ENCODE measurements around the gene SEL1L.
"Not testable (repeated sequence)": the region's sequence is repeated elsewhere in the genome, so short reads cannot be mapped to it uniquely, and the experiment has no call there.

Gene SEL1L

DNA sequence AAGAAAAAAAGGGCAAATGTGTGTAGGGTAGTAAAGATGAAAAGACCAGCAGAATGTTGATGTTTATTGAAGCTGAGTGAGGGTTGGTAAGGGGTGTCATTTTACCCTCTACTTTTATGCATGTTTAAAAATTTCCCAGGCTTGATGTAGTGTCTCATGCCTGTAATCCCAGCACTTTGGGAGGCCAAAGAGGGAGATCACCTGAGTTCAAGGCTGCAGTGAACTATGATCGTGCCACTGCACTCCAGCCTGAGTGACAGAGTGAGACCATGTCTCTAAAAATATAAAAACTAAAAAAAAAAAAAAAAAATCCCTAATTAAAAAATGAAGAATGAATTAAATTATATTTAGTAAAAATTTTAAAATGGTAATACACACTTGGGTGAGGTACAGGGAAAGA lies 8.5 kb downstream of the SEL1L start:
- DNase-seq (ENCODE audit: low read depth in 2 of 2) = no peak

DNA sequence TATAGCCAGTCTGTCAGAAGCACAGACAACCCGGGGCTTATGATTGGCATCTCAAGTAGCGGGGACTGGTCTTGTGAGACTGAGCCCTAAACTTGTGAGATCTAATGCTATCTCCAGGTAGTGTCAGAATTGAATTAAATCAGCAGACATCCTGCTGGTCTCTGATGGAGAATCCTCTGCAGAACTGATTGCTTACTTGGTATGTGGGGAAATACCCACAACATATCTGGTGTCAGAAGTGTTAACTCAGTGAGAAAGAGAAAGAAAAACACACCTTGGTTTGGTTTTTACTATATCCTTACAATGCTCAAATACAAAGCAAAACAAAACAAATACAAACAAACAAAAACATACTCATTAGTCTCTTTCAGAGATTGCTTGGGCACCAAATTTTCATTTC lies 10.0 kb downstream of the SEL1L start:
- no peak for DNase-seq (ENCODE audit: low read depth in 2 of 2)

DNA sequence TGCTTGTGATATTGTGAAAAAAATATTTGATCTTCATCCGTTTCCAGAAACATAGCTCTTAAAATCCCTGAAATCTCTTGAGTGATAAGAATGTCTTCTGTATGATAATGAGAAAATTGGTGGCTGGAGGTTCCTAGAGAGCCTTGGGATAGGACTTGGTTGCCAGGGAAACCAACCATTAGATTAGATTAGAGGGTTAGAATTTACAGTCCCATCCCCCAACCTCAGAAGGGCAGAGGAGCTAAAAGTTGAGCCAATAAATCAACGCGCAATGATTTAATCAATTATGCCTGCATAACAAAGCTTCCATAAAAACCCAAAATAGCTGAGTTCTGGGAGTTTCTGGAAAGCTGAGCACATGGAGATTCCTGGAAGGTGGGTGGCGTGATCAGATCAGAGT lies 10.6 kb downstream of the SEL1L start:
- DNase-seq (ENCODE audit: low read depth in 2 of 2) = no peak

DNA sequence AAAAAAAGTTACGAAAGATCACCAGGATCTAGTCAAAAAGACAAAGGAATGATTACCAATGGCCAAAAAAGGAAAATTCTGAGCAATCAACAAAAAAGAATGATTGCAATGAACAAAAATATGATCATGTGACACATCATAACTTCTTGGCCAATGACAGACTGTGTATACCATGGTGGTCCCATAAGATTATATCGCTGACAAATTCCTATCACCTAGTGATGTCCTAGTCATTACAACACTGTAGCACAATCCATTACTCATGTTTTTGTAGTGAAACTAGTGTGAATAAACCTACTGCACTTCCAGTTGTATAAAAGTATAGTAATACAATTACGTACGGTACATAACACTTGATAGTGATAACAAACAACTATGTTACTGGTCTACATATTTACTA lies 12.3 kb downstream of the SEL1L start:
- no peak for DNase-seq (ENCODE audit: low read depth in 2 of 2)

DNA sequence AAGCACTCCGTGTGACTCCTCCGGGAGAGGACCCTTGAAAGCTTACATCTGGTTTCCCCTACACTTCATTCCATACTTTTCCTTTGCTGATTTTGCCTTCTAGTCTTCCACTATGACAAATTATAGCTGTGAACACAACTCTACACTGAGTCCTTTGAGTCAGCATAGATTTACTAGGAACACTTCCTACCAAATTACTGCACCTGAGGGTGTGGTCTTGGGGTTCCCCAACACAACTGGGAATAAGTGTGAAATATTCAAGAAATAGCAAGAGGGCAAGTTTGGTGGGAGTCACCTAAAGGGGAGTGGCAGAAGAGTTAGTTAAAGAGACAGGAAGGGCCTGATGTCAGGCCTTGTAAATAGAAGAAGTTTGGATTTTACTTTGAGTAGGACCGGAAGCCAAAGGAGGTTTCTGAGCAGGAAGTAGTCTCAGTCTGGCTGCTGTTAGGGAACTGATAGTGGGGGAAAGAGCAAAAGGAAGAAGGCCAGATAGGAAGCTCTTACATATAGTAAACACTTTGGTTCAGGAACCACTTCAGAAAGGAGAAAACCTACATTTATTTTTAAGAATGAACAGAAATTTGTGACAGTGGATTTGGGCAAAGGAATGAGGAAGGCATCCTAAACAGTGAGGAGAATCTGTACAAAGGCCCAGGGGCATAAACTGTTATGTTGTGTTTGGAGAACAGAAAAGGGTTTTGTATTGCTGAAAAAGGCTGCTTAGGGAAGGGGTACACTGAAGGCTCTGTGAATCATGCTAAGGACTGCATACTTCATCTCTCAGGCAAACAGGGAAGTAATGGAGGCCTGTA lies 14.2 kb downstream of the SEL1L start:
- no peak for DNase-seq (ENCODE audit: low read depth in 2 of 2)

DNA sequence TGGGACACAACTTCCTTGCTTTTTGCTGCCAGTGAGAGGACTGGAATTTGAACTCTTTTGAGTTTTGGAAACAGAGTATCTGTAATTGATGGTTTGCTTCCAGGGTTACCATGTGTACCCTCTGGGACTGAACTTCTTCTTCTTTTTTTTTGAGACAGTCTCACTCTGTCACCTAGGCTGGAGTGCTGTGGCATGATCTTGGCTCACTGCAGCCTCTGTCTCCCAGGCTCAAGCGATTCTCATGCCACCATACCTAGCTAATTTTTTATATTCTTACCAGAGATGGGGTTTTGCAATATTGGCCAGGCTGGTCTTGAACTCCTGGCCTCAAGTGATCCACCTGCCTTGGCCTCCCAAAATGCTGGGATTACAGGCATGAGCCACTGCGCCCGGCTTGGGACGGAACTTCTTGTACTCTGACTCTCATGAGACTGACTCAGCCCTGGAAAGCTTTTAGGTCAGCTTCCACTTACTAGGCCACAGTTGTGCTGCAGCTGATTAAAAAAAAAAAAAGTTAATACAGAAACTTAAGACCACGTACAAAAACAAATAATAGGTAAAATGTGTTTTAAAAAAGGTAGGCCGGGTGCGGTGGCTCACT lies 15.8 kb downstream of the SEL1L start:
- no peak for DNase-seq (ENCODE audit: low read depth in 2 of 2)

DNA sequence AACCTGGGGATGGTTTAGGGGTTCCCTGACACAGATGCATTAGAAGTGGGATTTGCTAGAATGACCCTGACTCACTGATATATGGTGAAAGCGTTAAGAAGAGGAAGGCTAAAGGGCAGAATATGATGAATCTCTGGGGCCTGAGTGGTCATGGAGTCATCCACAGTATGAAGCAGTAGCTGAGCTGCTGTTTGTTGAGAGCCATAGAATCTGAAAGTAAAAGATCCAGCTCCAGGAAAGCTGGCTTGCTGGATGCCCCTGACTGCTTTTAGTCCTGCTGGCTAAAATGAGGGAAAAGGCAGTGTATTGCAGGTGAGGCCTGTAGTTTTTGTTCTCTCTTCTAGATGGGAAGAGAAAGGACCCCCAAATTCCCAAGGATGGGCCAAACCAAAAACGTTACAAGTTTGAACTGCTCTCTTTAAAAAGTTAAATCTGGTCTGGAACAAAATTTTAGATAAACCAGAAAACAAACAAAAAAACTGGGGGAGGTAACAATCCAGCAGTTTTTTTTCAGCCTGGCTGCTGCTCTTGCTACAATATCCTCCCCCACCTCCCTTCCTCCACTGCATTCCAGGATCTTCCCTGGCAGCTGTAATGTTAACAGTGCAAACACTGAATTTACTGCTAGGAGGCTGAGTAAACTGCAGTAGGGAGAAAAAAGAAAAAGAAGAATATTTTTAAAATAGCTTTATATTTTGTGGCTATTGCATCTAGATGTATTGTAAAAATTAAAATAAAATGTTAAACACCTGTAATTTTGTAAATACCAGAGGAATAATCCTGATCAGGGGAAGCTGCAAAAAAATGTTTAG lies 16.5 kb downstream of the SEL1L start:
- no peak for DNase-seq (ENCODE audit: low read depth in 2 of 2)

DNA sequence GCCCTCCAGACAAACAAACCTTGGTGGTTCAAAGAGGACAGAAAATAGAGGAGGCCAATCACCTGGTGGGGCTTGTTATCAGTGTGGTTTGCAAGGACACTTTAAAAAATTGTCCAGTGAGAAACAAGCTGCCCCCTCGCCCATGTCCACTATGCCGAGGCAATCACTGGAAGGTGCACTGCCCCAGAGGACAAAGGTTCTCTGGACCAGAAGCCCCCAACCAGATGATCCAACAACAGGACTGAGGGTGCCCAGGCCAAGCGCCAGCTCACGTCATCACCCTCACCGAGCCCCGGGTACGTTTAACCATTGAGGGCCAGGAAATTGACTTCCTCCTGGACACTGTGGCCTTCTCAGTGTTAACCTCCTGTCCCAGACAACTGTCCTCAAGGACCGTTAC lies 17.7 kb downstream of the SEL1L start:
- DNase-seq (ENCODE audit: low read depth in 2 of 2) = not testable (repeated sequence)

DNA sequence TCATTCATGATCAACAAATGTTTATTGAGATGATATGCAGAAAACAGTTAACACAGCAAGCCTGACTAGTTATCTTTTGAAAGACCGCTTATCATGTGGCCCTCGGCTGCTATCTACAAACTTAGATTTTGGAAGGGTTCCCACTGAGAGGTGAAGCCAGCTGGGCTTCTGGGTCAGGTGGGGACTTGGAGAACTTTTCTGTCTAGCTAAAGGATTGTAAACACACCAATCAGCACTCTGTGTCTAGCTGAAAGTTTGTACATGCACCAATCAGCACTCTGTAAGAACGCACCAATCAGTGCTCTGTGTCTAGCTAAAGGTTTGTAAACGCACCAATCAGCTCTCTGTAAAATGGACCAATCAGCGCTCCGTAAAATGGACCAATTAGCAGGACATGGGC lies 20.8 kb downstream of the SEL1L start:
- DNase-seq (ENCODE audit: low read depth in 2 of 2) = not testable (repeated sequence)

DNA sequence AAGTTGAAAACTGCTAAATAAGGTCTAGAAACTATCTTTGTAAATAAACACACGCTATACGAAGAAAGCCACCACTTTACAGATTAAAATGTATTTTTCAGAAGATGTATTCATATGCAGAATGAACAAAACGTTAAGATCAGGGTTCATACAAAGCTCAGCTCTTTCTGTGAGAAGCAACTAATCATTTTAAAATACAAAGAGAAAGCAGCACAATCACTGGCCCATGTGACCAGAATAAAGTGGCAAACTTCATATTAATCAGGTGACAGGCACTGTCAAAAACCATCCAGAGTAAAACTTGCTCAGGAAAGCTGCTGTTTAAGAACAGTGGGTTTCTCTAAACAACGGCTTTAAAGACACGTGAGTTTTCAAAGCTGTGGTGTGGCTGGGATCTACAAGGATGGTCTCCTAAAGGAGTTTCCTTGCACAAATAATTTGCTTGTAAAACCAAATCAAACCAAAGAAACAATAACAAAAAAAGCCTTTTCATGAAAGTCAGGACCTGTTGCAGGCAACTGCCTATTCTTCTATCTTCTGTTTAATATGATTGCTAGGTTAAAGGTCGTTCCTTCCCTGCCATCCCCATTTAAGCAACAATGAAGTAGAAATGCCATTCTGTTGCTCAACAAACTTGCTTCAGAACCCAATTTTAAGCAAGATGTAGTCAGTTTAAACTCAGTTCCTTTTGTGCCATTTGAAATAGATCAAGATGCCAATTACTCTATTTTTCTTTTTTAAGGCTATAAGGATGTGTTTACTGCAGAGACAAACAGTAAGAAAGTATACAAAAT lies 22.3 kb downstream of the SEL1L start:
- no peak for DNase-seq (ENCODE audit: low read depth in 2 of 2)

DNA sequence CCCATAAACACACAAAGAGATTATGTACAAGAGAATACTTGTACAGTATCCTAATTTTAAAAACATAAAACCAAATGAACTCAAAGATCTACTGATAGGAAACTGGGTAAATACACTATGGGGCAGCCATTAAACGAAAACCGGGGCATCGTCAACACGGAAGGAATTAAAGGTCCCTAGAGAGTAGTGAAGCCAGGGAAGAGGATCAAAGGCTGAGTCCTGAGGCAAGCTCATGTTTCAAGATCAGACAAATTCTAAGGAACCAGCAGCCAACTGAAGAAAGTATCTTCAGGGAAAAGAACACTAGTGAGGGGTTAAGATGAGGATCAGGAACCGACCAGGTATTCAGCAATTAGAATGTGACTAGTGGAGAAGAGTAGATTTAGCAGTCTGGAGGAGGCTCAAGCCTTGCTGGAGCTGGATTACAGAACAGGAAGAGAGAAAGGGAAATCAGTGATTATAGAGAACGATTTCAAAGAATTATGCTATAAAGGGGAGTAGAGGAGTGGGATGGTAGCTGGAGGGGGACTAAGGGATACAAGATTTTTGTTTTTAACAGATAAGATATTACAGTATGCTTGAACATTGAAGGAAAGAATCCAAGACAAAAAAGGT lies 23.7 kb downstream of the SEL1L start:
- no peak for DNase-seq (ENCODE audit: low read depth in 2 of 2)

DNA sequence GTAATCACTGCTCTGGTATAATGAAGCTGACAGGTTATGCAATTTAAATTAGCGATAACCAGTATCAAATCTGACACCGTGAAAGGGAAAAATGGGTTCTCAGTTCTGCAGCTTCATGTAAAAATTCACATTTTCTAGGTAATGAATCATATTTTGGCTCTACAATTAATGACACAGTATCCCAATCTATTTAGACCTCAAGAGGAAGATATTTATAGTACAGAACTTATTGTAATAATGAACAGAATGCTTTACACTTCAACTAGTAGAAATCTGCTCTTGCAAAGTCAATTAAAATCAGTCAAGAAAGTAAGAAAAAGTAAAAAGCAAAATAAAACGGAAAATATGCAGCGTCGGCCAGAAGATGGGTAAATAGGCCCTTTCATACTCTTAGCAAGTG lies 24.3 kb downstream of the SEL1L start:
- no peak for DNase-seq (ENCODE audit: low read depth in 2 of 2)

DNA sequence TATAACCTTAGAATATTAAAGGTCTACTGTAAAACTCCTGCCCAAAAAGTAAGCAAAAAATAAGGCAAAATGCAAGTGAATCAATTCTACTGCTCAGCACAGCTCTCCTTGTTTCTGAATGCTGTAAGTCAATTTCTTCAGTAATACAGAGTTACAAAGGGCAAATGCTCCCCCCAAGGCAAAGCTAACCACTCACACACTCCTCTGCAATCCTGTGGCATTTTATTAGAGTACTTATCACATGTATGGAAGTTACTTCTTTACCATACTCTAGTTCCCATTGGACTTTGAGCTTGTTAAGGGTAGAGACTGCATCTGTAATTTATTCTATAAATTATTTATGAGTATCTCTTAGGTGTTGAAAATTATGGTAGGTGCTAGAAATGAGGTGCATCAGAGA lies 27.2 kb downstream of the SEL1L start:
- no peak for DNase-seq (ENCODE audit: low read depth in 2 of 2)

DNA sequence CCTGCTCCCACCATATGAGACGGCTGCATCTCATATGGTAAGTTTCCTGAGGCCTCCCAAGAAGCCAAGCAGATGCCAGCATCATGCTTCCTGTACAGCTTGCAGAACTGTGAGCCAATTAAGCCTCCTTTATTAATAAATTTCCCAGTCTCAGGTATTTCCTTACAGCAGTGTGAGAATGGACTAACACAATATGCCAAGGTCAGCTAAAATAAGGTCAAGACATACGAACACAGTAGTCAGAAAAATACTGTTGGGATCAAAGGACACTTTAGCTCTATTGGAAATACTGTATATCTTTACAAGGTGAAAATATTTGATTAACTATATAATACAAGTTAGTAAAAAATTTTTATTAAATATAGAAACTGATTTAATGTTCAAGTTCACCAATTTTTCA lies 28.8 kb downstream of the SEL1L start:
- no peak for DNase-seq (ENCODE audit: low read depth in 2 of 2)

DNA sequence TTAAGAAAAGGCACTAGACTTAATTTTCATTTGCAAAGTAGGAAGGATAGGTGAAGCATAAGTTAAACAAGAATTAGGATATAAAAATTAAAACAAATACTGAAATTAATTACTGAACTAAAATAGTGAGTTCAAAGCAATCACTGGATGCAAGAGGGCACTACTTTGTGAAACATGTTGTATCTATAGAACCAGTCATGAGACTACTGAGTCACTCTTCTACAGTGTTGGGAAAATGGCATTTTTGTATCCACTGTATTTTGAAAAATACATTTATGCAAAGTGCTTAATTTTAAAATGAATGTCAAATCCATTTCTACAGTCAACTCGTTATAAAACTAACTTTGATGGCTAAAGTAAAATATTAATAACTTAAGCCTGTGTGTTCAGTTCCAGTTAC lies 47.9 kb downstream of the SEL1L start:
- no peak for DNase-seq (ENCODE audit: low read depth in 2 of 2)

DNA sequence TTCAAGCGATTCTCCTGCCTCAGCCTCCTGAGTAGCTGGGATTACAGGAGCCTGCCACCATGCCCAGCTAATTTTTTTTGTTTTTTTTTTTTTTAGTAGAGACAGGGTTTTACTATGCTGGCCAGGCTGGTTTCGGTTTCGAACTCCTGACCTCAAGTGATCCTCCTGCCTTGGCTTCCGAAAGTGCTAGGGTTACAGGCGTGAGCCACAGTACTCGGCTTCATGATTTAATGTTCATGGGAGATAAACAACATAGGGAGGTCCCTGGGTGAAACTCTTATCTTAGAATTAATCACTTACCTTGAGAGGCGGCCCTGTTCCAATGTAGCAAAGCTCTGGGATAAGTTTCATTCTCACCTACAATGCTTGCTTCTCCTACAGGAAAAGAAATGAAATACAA lies 48.3 kb downstream of the SEL1L start:
- DNase-seq (ENCODE audit: low read depth in 2 of 2) = peak in 1 of 2 donors; percentile 11

DNA sequence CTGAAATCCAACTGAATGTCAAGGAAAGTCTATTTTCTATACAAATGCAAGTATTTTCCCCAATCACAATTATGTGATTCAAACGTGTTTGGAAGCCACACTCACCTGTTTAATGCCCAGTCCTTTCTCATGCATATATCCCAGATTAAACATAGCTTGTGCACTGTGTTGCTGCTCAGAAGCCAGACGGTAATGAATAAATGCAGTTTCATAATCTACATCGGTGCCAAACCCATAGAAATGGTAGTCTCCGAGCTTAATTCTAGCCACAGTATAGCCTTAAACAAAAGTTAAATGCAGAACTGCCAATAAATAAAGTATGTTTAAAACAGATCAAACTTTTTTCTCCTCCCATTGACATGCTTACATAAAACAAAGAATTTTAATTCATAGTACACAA lies 49.5 kb downstream of the SEL1L start:
- DNase-seq (ENCODE audit: low read depth in 2 of 2) = no peak

DNA sequence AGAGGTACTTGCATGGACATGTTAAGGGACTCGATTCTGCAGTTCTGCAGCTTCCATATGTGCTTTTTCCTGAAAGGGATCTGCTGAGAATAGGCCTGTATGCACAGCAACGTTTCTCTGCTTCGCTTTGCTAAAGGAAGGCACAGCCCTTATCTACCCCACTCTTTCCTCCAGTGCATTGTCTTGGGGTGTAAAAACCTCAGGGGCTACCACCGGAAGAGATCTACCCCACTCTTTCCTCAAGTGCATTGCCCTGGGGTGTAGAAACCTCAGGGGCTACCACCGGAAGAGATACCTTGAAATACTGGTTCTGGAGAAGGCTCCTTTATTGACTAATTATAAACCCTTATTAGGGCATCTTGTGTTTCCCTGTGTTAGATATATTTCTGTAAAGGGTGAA lies 52.9 kb downstream of the SEL1L start:
- no peak for DNase-seq (ENCODE audit: low read depth in 2 of 2)

DNA sequence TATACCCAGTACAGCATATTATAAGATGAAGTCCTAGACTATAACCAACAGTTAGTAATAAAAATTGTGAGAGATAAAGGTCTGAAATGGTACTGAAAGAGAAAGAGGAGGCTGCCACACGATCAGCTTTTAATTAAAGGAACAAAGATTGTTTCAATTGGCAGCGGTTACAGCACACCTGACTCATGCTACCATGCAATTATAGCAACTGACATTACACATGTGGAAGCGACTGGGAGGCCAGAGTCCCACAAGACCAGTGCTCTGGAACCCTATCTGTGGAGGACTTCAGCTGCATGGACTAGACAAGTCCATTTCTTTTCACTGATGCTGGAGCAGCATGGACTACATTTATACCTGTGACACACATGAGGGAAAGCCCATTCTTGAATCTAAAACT lies 55.2 kb downstream of the SEL1L start:
- DNase-seq (ENCODE audit: low read depth in 2 of 2) = no peak

DNA sequence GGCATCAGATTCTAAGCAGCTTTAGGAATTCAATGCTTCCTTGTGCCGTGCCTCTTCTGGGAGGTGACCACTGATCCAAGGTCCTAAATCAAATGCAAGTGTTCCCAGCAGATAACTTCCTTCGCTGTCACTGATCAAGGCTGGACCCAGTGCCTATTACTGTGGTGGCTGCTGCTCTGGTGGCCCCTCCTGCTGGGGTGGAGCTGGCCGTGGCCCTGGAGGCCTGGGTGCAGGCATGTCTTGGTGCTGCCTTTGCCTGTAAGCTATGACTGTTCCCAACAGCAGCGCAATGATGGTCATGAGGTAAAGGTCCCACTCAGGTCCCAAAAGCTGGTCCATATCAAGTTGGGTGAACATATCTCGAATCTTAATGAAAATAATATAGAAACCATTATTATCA lies 56.8 kb downstream of the SEL1L start:
- no peak for DNase-seq (ENCODE audit: low read depth in 2 of 2)

DNA sequence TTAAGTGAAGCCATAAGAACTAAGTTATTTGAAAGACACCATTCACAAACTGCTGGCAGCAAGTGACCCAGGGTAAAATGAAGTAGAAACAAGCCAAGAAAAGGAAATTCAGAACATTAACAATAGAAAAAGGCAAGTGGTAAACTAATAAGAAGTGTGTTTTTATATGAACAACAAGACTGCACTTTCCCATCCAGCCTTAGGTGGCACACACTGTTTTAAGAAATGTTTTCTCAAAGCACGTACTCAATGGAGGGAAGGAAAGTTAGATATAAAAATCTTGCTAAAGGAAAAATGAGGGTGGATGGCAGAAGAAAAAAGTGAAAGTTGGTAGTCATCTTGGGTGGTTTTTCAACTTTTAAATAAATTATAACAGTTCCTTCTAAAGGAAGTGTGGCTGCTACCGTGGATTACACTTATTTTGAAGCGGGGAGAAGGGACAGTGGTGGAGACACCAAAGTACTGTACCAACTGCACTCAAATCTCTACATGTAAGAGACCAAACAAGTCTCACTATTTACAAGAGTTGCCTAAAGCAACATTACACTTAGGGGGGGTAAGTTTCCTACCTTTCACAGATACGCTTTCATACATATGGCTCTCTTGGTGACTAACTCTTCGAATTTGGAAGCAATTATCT lies 58.8 kb downstream of the SEL1L start:
- DNase-seq (ENCODE audit: low read depth in 2 of 2) = no peak

Measured in stimulated activated CD8-positive, alpha-beta memory T cell treated with anti-CD3 and anti-CD28 coated beads, Interleukin-15, amount 100 ng/mL, for 48 hours (primary cell).